ENCODE results near the gene RBM22. TPM values are rescaled to one million over a fixed set of nuclear protein-coding genes. Genes with fewer than 3 reads are reported as not detected.

RBM22 gene
- total RNA-seq, 1 experiment from 2014 or later: 61.4 TPM

DNA sequence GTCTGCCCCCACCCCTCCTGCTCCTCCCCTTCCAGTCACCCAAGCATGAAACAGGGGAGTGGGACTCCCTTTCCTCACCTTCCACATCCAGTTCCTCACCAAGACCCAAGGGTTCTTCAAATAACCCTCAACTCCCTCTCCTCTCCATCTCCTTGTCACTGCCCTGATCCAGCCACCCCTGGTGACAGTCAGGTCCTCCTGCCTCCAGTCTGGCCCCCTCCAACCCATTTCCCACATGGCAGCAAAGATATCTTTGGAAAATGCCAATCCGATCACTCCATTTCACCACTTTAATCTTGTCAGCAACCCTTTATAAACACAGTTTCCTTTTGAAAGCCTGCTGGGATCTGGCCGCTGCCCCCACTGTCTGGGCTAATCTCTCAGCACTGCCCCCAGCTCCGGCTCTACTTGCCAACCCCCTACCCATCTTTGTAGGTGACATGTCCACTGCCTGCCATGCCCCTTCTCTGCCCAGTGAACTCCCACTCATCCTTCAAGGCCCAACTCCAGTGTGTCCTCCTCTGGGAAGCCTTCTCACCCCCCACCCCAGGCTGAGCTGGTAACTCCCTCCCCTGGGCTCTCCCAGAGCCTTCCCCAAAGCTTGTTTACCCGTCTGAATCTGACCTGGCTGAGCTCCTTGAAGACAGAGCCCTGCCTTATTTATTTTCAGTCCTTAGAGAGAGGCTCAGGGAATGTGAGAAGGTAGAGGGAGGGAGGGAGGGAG is 40.6 kb downstream of the RBM22 start:
- intact Hi-C loops (cut with micrococcal nuclease): no loop called here
- Histone ChIP-seq H3K4me2 (ENCODE audit: low read length) (no peak overlapping the region), H3K4me3 (replicated peaks in 1 of 2; ENCODE audit: low read depth in 1 of 2, low read length in 2 of 2) (no peak overlapping the region), H3K79me2 (ENCODE audit: insufficient read depth, low read length) (no peaks in the 10 kb centered on the region), H3K9ac (ENCODE audit: low read length) (no peak overlapping the region), H3K9me2 (ENCODE audit: insufficient read depth) (no peaks in the 10 kb centered on the region), H3K27me3 (ENCODE audit: insufficient read depth, low read length) (no peaks in the 10 kb centered on the region; the same call in 1 of the 2 replicates), H3K27ac (ENCODE audit: low read depth, low read length) (no peak overlapping the region), H2AFZ (ENCODE audit: low read depth, low read length, poor library complexity, severe bottlenecking) (no peak overlapping the region), H3K36me3 (ENCODE audit: control insufficient read depth in 1 of 2, insufficient read depth in 2 of 2, low read length in 2 of 2) (no peaks in the 10 kb centered on the region), H3K4me1 (ENCODE audit: control insufficient read depth in 1 of 2, insufficient read depth in 2 of 2, low read length in 2 of 2) (peaks cover 4 to 15% of the 10 kb centered on the region in 2 experiments; a peak in 3 of 4 replicates), H3K9me3 (ENCODE audit: control insufficient read depth in 1 of 2, insufficient read depth in 1 of 2, low read depth in 1 of 2, low read length in 2 of 2) (no peaks in the 10 kb centered on the region), H4K20me1 (ENCODE audit: insufficient read depth) (no peaks in the 10 kb centered on the region)
- TF ChIP-seq, protein P1, sequence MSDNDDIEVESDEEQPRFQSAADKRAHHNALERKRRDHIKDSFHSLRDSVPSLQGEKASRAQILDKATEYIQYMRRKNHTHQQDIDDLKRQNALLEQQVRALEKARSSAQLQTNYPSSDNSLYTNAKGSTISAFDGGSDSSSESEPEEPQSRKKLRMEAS (IDR thresholded peaks at IDR 0.05): no peak
- TF ChIP-seq FOSL1 (IDR thresholded peaks at IDR 0.05; ENCODE audit: low read depth): no peak
- TF ChIP-seq, protein P2, sequence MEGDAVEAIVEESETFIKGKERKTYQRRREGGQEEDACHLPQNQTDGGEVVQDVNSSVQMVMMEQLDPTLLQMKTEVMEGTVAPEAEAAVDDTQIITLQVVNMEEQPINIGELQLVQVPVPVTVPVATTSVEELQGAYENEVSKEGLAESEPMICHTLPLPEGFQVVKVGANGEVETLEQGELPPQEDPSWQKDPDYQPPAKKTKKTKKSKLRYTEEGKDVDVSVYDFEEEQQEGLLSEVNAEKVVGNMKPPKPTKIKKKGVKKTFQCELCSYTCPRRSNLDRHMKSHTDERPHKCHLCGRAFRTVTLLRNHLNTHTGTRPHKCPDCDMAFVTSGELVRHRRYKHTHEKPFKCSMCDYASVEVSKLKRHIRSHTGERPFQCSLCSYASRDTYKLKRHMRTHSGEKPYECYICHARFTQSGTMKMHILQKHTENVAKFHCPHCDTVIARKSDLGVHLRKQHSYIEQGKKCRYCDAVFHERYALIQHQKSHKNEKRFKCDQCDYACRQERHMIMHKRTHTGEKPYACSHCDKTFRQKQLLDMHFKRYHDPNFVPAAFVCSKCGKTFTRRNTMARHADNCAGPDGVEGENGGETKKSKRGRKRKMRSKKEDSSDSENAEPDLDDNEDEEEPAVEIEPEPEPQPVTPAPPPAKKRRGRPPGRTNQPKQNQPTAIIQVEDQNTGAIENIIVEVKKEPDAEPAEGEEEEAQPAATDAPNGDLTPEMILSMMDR (IDR thresholded peaks at IDR 0.05 in 2 of 3, conservative IDR thresholded peaks at IDR 0.05 in 1 of 3; ENCODE audit: borderline replicate concordance in 1 of 3, insufficient read depth in 1 of 3, low read depth in 2 of 3, low read length in 2 of 3): no peak
- TF ChIP-seq POLR2A (IDR thresholded peaks at IDR 0.05; ENCODE audit: borderline replicate concordance, extremely low read depth, insufficient read depth, insufficient read length): no peak
- TF ChIP-seq ELF1 (IDR thresholded peaks at IDR 0.05; ENCODE audit: borderline replicate concordance, low read depth): no peak
- ChIA-PET RAD21 (ENCODE audit: low non-redundant PET in 1 of 2, low total read pairs in 2 of 2, uncharacterized antibody in 2 of 2, unreplicated experiment in 2 of 2) (no interaction called here), CTCF (no interaction called here), POLR2A (no interaction called here)
- no TSS peak for BruUV-seq (replicated peaks)
- DNase-seq (ENCODE audit: low read depth, low spot score) (no peak), ATAC-seq (no peak)
